Upper lobe of left lung (tissue), 4 donors: ENCODE results near the gene SEC61A1.

Experiments
- POLR2A ChIP-seq, 4 donors: fragments of 450-650 bp; IDR thresholded peaks; one replicate each; pipeline ENCODE4 v1.5.1; 2016 to 2017; ENCODE audit warnings: antibody characterized with exemption in 4 of 4, mild to moderate bottlenecking in 2 of 4
- POLR2AphosphoS5 ChIP-seq, 2 donors: sonication (generic); formaldehyde crosslinking; IDR thresholded peaks; one replicate each; pipeline ENCODE4 v1.5.1; 2017; ENCODE audit warnings: antibody characterized with exemption in 2 of 2
- TF ChIP-seq, protein P1 (sequence below), 6 experiments: fragments of 450-650 bp in 4 of 6; fragments of 200-600 bp in 2 of 6; sonication (generic) in 2 of 6; IDR thresholded peaks; one replicate each; pipeline ENCODE4 v1.5.1; 2016 to 2019; ENCODE audit warnings: antibody characterized with exemption in 6 of 6

DNA sequence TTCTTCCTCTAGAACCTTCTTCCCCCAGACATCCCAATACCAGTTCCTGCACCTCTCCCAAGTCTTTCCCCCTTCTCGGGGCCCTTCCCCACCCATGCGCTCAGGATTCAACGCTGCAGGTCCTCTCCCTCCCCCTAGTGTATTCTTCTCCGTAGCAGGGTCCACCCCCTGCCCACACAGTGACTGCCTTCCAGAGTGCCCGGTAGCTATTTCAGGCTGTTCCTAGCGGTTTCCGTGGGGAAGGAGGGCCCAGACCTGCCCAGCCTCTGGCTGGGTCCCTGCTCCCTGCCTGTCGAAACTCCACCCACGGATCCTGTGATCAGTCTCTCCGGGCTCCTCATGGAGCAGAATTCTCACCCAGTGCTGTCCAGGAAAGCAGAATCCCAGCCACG, 45.2 kb upstream of the SEC61A1 start:
- TF ChIP-seq, protein P1, sequence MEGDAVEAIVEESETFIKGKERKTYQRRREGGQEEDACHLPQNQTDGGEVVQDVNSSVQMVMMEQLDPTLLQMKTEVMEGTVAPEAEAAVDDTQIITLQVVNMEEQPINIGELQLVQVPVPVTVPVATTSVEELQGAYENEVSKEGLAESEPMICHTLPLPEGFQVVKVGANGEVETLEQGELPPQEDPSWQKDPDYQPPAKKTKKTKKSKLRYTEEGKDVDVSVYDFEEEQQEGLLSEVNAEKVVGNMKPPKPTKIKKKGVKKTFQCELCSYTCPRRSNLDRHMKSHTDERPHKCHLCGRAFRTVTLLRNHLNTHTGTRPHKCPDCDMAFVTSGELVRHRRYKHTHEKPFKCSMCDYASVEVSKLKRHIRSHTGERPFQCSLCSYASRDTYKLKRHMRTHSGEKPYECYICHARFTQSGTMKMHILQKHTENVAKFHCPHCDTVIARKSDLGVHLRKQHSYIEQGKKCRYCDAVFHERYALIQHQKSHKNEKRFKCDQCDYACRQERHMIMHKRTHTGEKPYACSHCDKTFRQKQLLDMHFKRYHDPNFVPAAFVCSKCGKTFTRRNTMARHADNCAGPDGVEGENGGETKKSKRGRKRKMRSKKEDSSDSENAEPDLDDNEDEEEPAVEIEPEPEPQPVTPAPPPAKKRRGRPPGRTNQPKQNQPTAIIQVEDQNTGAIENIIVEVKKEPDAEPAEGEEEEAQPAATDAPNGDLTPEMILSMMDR (IDR thresholded peaks at IDR 0.05) = no peak
- no peak for TF ChIP-seq POLR2AphosphoS5 (IDR thresholded peaks at IDR 0.05)
- no peak for TF ChIP-seq POLR2A (IDR thresholded peaks at IDR 0.05)
